IMR-90 (cell line): Measurements from ENCODE around the gene C16orf89. TPM values are rescaled to one million over a fixed set of nuclear protein-coding genes. Genes with fewer than 3 reads are reported as not detected.

ENCODE experiments used
- ATAC-seq: fragments of 200-7000 bp; cut with Tn5 transposase; 2 replicates; pipeline ENCODE4 v1.9.1; 2020; ENCODE audit warnings: low read depth, mild to moderate bottlenecking, moderate library complexity
- BruUV-seq: library from RNA; stranded (reverse); fragments of 400-500 nt; replicated peaks from 2 replicates; lab custom pipeline; 2021; lab: Mats Ljungman, UMichigan
- CTCF ChIA-PET: fragments of 300-600 bp; formaldehyde crosslinking; extraction: SDS; loops from one replicate; lab custom pipeline; 2021; ENCODE audit warnings: antibody characterized with exemption; lab: Yijun Ruan, JAX
- POLR2A ChIA-PET: fragments of 300-600 bp; sonication (Branson Sonifier 250); formaldehyde crosslinking; loops from one replicate; lab custom pipeline; 2022; ENCODE audit warnings: antibody characterized with exemption; ENCODE audit not compliant: unreplicated experiment; lab: Charles Lee
- DNase-seq: peaks from one replicate; pipeline ENCODE4 v3.0.0; 2013
- H2AFZ ChIP-seq: replicated peaks from 2 replicates; pipeline ENCODE3; 2013; ENCODE audit warnings: low read length, mild to moderate bottlenecking; ENCODE audit not compliant: poor library complexity
- H2AK5ac ChIP-seq: 2 replicates; pipeline ENCODE4 v1.6.1; 2013; ENCODE audit warnings: low read depth, low read length, inconsistent platforms
- H2AK9ac ChIP-seq: replicated peaks from 2 replicates; pipeline ENCODE3; 2013; ENCODE audit warnings: mild to moderate bottlenecking, low read depth, low read length, moderate library complexity; ENCODE audit not compliant: poor library complexity
- H2BK120ac ChIP-seq: 2 replicates; pipeline ENCODE4 v1.6.1; 2013; ENCODE audit warnings: low read depth, low read length, inconsistent platforms
- H2BK15ac ChIP-seq: 3 replicates; pipeline ENCODE4 v1.6.1; 2013; ENCODE audit warnings: low read depth, low read length, inconsistent platforms
- H2BK20ac ChIP-seq: 2 replicates; pipeline ENCODE4 v1.6.1; 2013; ENCODE audit warnings: low read depth, mild to moderate bottlenecking, inconsistent platforms, low read length, moderate library complexity
- H2BK5ac ChIP-seq: 2 replicates; pipeline ENCODE4 v1.6.1; 2013; ENCODE audit warnings: mild to moderate bottlenecking, low read depth, low read length, inconsistent platforms; ENCODE audit not compliant: poor library complexity, severe bottlenecking
- H3K14ac ChIP-seq: replicated peaks from 2 replicates; pipeline ENCODE4 v1.6.1; 2013; ENCODE audit warnings: low read depth, low read length, inconsistent platforms
- H3K18ac ChIP-seq: 2 replicates; pipeline ENCODE4 v1.6.1; 2013; ENCODE audit warnings: low read depth, low read length, control low read depth
- H3K23ac ChIP-seq: 2 replicates; pipeline ENCODE4 v1.6.1; 2013; ENCODE audit warnings: low read depth, low read length, inconsistent platforms
- H3K27ac ChIP-seq: 2 replicates; pipeline ENCODE4 v1.5.1; 2013; ENCODE audit warnings: mild to moderate bottlenecking, control low read depth, low read length; ENCODE audit not compliant: insufficient read depth
- H3K27me3 ChIP-seq: 2 replicates; pipeline ENCODE4 v1.6.1; 2013; ENCODE audit warnings: low read length; ENCODE audit not compliant: control insufficient read depth, insufficient read depth
- H3K36me3 ChIP-seq: 2 replicates; pipeline ENCODE4 v1.6.1; 2013; ENCODE audit warnings: low read length, mixed read lengths; ENCODE audit not compliant: control insufficient read depth, insufficient read depth
- H3K4ac ChIP-seq: 2 replicates; pipeline ENCODE4 v1.6.1; 2013; ENCODE audit warnings: low read depth, low read length, inconsistent platforms
- H3K4me1 ChIP-seq: 2 replicates; pipeline ENCODE4 v1.6.1; 2013; ENCODE audit warnings: low read length, mixed read lengths; ENCODE audit not compliant: control insufficient read depth, insufficient read depth
- H3K4me2 ChIP-seq: 2 replicates; pipeline ENCODE4 v1.6.1; 2013; ENCODE audit warnings: low read depth, mild to moderate bottlenecking, control low read depth, low read length, moderate library complexity
- H3K4me3 ChIP-seq: 2 replicates; pipeline ENCODE4 v1.5.1; 2013; ENCODE audit warnings: low read depth, mild to moderate bottlenecking, control low read depth, low read length, moderate library complexity; ENCODE audit not compliant: insufficient read depth
- H3K56ac ChIP-seq: 2 replicates; pipeline ENCODE4 v1.6.1; 2013; ENCODE audit warnings: low read length, inconsistent platforms; ENCODE audit not compliant: insufficient read depth; ENCODE audit errors: extremely low read depth
- H3K79me1 ChIP-seq, 2 experiments: 2 replicates each; pipeline ENCODE4 v1.6.1; 2013; ENCODE audit warnings: low read length in 2 of 2, inconsistent platforms in 1 of 2, low read depth in 1 of 2
- H3K9ac ChIP-seq: 2 replicates; pipeline ENCODE4 v1.6.1; 2013; ENCODE audit warnings: low read depth, low read length, control low read depth
- H3K9me1 ChIP-seq: 2 replicates; pipeline ENCODE4 v1.6.1; 2013; ENCODE audit warnings: low read length, inconsistent platforms; ENCODE audit not compliant: insufficient read depth
- H3K9me3 ChIP-seq: 2 replicates; pipeline ENCODE4 v1.6.1; 2013; ENCODE audit warnings: low read length; ENCODE audit not compliant: control insufficient read depth, insufficient read depth
- H4K20me1 ChIP-seq: 2 replicates; pipeline ENCODE4 v1.6.1; 2013; ENCODE audit warnings: low read length, inconsistent platforms; ENCODE audit not compliant: insufficient read depth
- H4K5ac ChIP-seq: 2 replicates; pipeline ENCODE4 v1.6.1; 2013; ENCODE audit warnings: mild to moderate bottlenecking, low read depth, low read length, control low read depth
- H4K8ac ChIP-seq, 2 experiments: 2 replicates each; pipeline ENCODE4 v1.6.1; 2013; ENCODE audit warnings: low read depth in 2 of 2, low read length in 2 of 2, control low read depth in 1 of 2, inconsistent platforms in 1 of 2
- H4K91ac ChIP-seq: 2 replicates; pipeline ENCODE4 v1.6.1; 2013; ENCODE audit warnings: low read depth, low read length, inconsistent platforms; ENCODE audit not compliant: insufficient read depth
- BHLHE40 ChIP-seq: fragments of 150-350 bp; IDR thresholded peaks from 2 replicates; pipeline ENCODE4 v1.6.1; 2016; ENCODE audit warnings: mild to moderate bottlenecking, low read depth, low read length
- CEBPB ChIP-seq: IDR thresholded peaks from 2 replicates; pipeline ENCODE4 v1.6.1; 2012; ENCODE audit warnings: low read depth, low read length, improper control_type of control experiment
- CHD1 ChIP-seq: IDR thresholded peaks from 2 replicates; pipeline ENCODE4 v1.6.1; 2012; ENCODE audit warnings: low read depth, low read length, improper control_type of control experiment
- FOS ChIP-seq: fragments of 150-350 bp; IDR thresholded peaks from 2 replicates; pipeline ENCODE4 v1.6.1; 2016; ENCODE audit warnings: low read depth, low read length
- MAFK ChIP-seq: IDR thresholded peaks from 2 replicates; pipeline ENCODE4 v1.6.1; 2012; ENCODE audit warnings: low read depth, low read length, improper control_type of control experiment
- MAZ ChIP-seq: IDR thresholded peaks from 2 replicates; pipeline ENCODE4 v1.6.1; 2012; ENCODE audit warnings: low read depth, mild to moderate bottlenecking, low read length, improper control_type of control experiment, moderate library complexity, borderline replicate concordance
- NFE2L2 ChIP-seq: fragments of 150-350 bp; IDR thresholded peaks from 2 replicates; pipeline ENCODE4 v1.6.1; 2016; ENCODE audit warnings: low read depth, mild to moderate bottlenecking, low read length
- POLR2A ChIP-seq: IDR thresholded peaks from 2 replicates; pipeline ENCODE4 v1.6.1; 2012; ENCODE audit warnings: mild to moderate bottlenecking, low read depth, low read length
- RAD21 ChIP-seq: IDR thresholded peaks from 2 replicates; pipeline ENCODE4 v1.6.1; 2012; ENCODE audit warnings: low read length, improper control_type of control experiment
- RFX5 ChIP-seq: IDR thresholded peaks from 2 replicates; pipeline ENCODE4 v1.8.0; 2012; ENCODE audit warnings: low read depth, mild to moderate bottlenecking, low read length, moderate library complexity
- WGBS, 2 experiments: methylation state at CpG; one replicate each; pipeline versions ENCODE4 v1.1.5 to v1.1.7; 2013; ENCODE audit warnings: missing lambda C conversion rate in 2 of 2; ENCODE audit not compliant: insufficient read length in 1 of 2; ENCODE audit errors: extremely low coverage in 2 of 2; 5-methylcytosine and 5-hydroxymethylcytosine counted together
- dilution Hi-C: fragments of 300-500 bp; cut with HindIII; formaldehyde crosslinking; loops from one replicate; pipeline ENCODE4 v1.14.3; 2018; ENCODE audit warnings: low sequenced_read_pairs; ENCODE audit not compliant: unreplicated experiment
- in situ Hi-C: fragments of 300-500 bp; cut with MboI; formaldehyde crosslinking; loops from 3 replicates; pipeline ENCODE4 v1.14.3; 2019; ENCODE audit warnings: low sequenced_read_pairs, inconsistent platforms, mixed read lengths
- intact Hi-C: fragments of 100-400 bp; cut with micrococcal nuclease; formaldehyde crosslinking; loops from 2 replicates; pipeline ENCODE4 v1.10.0; 2022
- polyA plus RNA-seq, 3 experiments: library from polyadenylated mRNA; depleted of rRNA; stranded (reverse); fragments of >200 nt; gene quantifications; 2 replicates each; pipeline ENCODE4 v1.2.3, GENCODE V29; 2012; ENCODE audit warnings: low replicate concordance in 1 of 3
- total RNA-seq: library from RNA; depleted of rRNA; stranded (reverse); fragments of >200 nt; gene quantifications from 2 replicates; pipeline ENCODE4 v1.2.3, GENCODE V29; 2012
- TF ChIP-seq, protein P1 (sequence below): fragments of 150-350 bp; IDR thresholded peaks from 2 replicates; pipeline ENCODE4 v1.6.1; 2016; ENCODE audit warnings: low read depth, mild to moderate bottlenecking, low read length, moderate library complexity, borderline replicate concordance
- TF ChIP-seq, protein P2 (sequence below): fragments of 150-350 bp; IDR thresholded peaks from 2 replicates; pipeline ENCODE4 v1.6.1; 2017; ENCODE audit warnings: mild to moderate bottlenecking, antibody characterized with exemption, low read length, low read depth

C16orf89 gene
- total and polyA plus RNA-seq, 2 of the 4 experiments (the other 2 are of a cell fraction), result 0.17 to 0.18 TPM

DNA sequence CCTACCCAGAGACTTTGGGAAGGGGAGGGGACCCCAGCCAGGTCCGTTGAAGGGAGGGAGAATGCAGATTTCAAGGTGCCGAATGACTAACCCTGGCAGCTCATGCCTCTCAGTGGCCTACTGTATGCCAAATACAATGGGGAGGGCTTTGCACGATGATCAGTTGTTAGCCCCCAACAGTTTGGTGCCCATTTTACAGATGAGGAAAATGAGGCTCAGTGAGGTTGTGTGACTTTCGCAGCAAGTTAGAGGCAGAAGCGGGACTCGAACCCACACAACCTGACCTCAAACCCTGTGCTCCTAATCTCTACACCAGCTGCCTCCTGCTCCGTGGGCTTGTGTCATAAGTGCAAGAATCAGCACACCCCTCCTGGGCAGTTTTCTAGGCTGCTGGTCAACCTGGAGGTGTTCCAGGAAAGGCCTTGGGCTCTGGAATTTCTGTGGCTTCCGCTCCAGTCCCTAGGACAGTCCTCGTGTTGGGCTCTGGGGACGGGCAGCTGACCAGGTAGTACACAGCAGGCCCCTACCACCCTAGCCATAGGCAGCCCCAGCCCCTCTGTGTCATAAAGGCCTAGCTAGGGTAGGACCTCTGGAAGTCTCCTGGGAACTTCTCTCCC is 20.1 kb downstream of the C16orf89 start:
- CTCF ChIA-PET, result no interaction called here

More for the DNA sequence above, 20.1 kb downstream of the C16orf89 start:
- DNase-seq (no peak), ATAC-seq (no peak)
- no TSS peak for BruUV-seq
- in situ Hi-C loops (no loop called here), intact Hi-C loops (no loop called here), dilution Hi-C loops (no loop called here)
- POLR2A ChIA-PET, result no interaction called here
- H3K14ac ChIP-seq, result no peak overlapping the region
- no peak overlapping the region for H2BK20ac ChIP-seq
- H3K4me1 ChIP-seq, result no peaks in the 10 kb centered on the region; the same call in 1 of the 2 replicates
- no peak overlapping the region for H2BK15ac ChIP-seq
- no peak overlapping the region for H3K56ac ChIP-seq
- H3K4me3 ChIP-seq, result no peak overlapping the region
- no peaks in the 10 kb centered on the region for H3K79me1 ChIP-seq
- H2AFZ ChIP-seq, result no peak overlapping the region
- peaks cover 7% of the 10 kb centered on the region; the same call in 1 of the 2 replicates for H3K27me3 ChIP-seq
- H2AK9ac ChIP-seq, result no peak overlapping the region
- H2BK120ac ChIP-seq, result no peak overlapping the region
- H4K91ac ChIP-seq, result no peak overlapping the region
- H3K4ac ChIP-seq, result no peak overlapping the region
- H4K5ac ChIP-seq, result no peak overlapping the region
- no peak overlapping the region for H3K27ac ChIP-seq
- no peak for TF ChIP-seq FOS
- no peak for TF ChIP-seq NFE2L2
- no peak for TF ChIP-seq MAZ
- no peak for TF ChIP-seq POLR2A
- no peak for TF ChIP-seq RAD21
- no peak for TF ChIP-seq RFX5
- TF ChIP-seq CEBPB, result no peak
- TF ChIP-seq, protein P1, sequence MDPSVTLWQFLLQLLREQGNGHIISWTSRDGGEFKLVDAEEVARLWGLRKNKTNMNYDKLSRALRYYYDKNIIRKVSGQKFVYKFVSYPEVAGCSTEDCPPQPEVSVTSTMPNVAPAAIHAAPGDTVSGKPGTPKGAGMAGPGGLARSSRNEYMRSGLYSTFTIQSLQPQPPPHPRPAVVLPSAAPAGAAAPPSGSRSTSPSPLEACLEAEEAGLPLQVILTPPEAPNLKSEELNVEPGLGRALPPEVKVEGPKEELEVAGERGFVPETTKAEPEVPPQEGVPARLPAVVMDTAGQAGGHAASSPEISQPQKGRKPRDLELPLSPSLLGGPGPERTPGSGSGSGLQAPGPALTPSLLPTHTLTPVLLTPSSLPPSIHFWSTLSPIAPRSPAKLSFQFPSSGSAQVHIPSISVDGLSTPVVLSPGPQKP, result no peak
- no peak for TF ChIP-seq BHLHE40
- TF ChIP-seq, protein P2, sequence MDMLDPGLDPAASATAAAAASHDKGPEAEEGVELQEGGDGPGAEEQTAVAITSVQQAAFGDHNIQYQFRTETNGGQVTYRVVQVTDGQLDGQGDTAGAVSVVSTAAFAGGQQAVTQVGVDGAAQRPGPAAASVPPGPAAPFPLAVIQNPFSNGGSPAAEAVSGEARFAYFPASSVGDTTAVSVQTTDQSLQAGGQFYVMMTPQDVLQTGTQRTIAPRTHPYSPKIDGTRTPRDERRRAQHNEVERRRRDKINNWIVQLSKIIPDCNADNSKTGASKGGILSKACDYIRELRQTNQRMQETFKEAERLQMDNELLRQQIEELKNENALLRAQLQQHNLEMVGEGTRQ, result no peak
- TF ChIP-seq MAFK, result no peak
- TF ChIP-seq CHD1, result no peak
- peaks cover 5% of the 10 kb centered on the region; the same call in 1 of the 2 replicates for H3K9me1 ChIP-seq
- no peaks in the 10 kb centered on the region; the same call in 1 of the 2 replicates for H4K20me1 ChIP-seq
- H3K23ac ChIP-seq, result no peak overlapping the region
- H3K4me2 ChIP-seq, result no peak overlapping the region
- H2AK5ac ChIP-seq, result no peak overlapping the region
- WGBS, 2 experiments, result 58% methylated on average over 3 of the region's 10 CpGs; no CpG with 5 or more reads in 1 of the 2 experiments
- H3K36me3 ChIP-seq, result no peaks in the 10 kb centered on the region
- no peak overlapping the region for H3K18ac ChIP-seq
- H4K8ac ChIP-seq, result no peak overlapping the region
- H2BK5ac ChIP-seq, result no peak overlapping the region
- no peaks in the 10 kb centered on the region for H3K9me3 ChIP-seq
- no peak overlapping the region for H3K9ac ChIP-seq
